ENCODE data around the gene PLEKHA6. TPM values are rescaled to one million over a fixed set of nuclear protein-coding genes. Genes with fewer than 3 reads are reported as not detected.

PLEKHA6 gene
- total and polyA plus RNA-seq, 3 donors from 2014 or later = 5.9 to 14.7 (median 10.0) TPM

- TF ChIP-seq POLR2A (IDR thresholded peaks at IDR 0.05) (no peak), CTCF (IDR thresholded peaks at IDR 0.05) (no peak)
- no peak overlapping the region for H3K4me3 ChIP-seq
- no peaks in the 10 kb centered on the region for H3K27me3 ChIP-seq
- DNase-seq = no peak
- WGBS, 2 donors = 69 to 73% methylated on average over 7 of the region's 7 CpGs
- no peaks in the 10 kb centered on the region for H3K36me3 ChIP-seq (ENCODE audit: low read depth, missing control alignments)
- H3K27ac ChIP-seq = no peak overlapping the region
- H3K4me1 ChIP-seq = peaks cover 28% of the 10 kb centered on the region
- no peaks in the 10 kb centered on the region for H3K9me3 ChIP-seq
- intact Hi-C loops (cut with DNase I; ENCODE audit: low total_unique reads) = no loop called here
Observed at GRCh38 chr1:204293605-204294337, 66.0 kb downstream of the PLEKHA6 start.

GRCh38 chr1:204292740-204293139, 67.0 kb downstream of the PLEKHA6 start:
- DNase-seq = no peak

GRCh38 chr1:204289280-204289679, 70.4 kb downstream of the PLEKHA6 start:
- H3K36me3 ChIP-seq (ENCODE audit: low read depth, missing control alignments) = no peaks in the 10 kb centered on the region
- TF ChIP-seq CTCF (IDR thresholded peaks at IDR 0.05) (no peak), POLR2A (IDR thresholded peaks at IDR 0.05) (no peak)
- no peaks in the 10 kb centered on the region for H3K9me3 ChIP-seq
- H3K4me3 ChIP-seq = no peak overlapping the region
- H3K4me1 ChIP-seq = peaks cover 32% of the 10 kb centered on the region
- no peaks in the 10 kb centered on the region for H3K27me3 ChIP-seq
- no peak for DNase-seq
- H3K27ac ChIP-seq = no peak overlapping the region
- intact Hi-C loops (cut with DNase I; ENCODE audit: low total_unique reads) = no loop called here
- 40 to 77% methylated on average over 4 of the region's 4 CpGs for WGBS, 2 donors

More at GRCh38 chr1:204292740-204293139, 67.0 kb downstream of the PLEKHA6 start:
- 65 to 71% methylated on average over 5 of the region's 5 CpGs for WGBS, 2 donors
- intact Hi-C loops (cut with DNase I; ENCODE audit: low total_unique reads) = no loop called here
- peaks cover 35% of the 10 kb centered on the region for H3K4me1 ChIP-seq
- H3K36me3 ChIP-seq (ENCODE audit: low read depth, missing control alignments) = no peaks in the 10 kb centered on the region
- H3K4me3 ChIP-seq = no peak overlapping the region
- TF ChIP-seq POLR2A (IDR thresholded peaks at IDR 0.05) (no peak), CTCF (IDR thresholded peaks at IDR 0.05) (no peak)
- H3K9me3 ChIP-seq = no peaks in the 10 kb centered on the region
- no peak overlapping the region for H3K27ac ChIP-seq
- no peaks in the 10 kb centered on the region for H3K27me3 ChIP-seq

GRCh38 chr1:204288021-204288588, 71.6 kb downstream of the PLEKHA6 start:
- intact Hi-C loops (cut with DNase I; ENCODE audit: low total_unique reads) = no loop called here
- TF ChIP-seq CTCF (IDR thresholded peaks at IDR 0.05) = no peak
- no peak for TF ChIP-seq POLR2A (IDR thresholded peaks at IDR 0.05)
- WGBS, 2 donors = 52 to 61% methylated on average over 7 to 8 of the region's 8 CpGs
- no peak for DNase-seq
- Histone ChIP-seq H3K36me3 (ENCODE audit: low read depth, missing control alignments) (no peaks in the 10 kb centered on the region), H3K4me3 (no peak overlapping the region), H3K9me3 (no peaks in the 10 kb centered on the region), H3K27ac (no peak overlapping the region), H3K4me1 (peaks cover 35% of the 10 kb centered on the region), H3K27me3 (no peaks in the 10 kb centered on the region)

Data from testis (tissue), 3 donors.